Heart left ventricle (tissue), 13 donors: ENCODE data around the gene CHST1.

Experiments
- POLR2A ChIP-seq, 2 donors: fragments of 450-650 bp; IDR thresholded peaks; one replicate each; pipeline ENCODE4 v1.6.1; 2017; ENCODE audit warnings: antibody characterized with exemption in 2 of 2, mild to moderate bottlenecking in 2 of 2, moderate library complexity in 2 of 2
- TF ChIP-seq, protein P1 (sequence below), 12 donors: fragments of 200-600 bp; sonication (generic) in 4 of 12; IDR thresholded peaks; one replicate each; pipeline versions ENCODE4 v1.5.0 to v1.8.0; 2018 to 2022; ENCODE audit warnings: antibody characterized with exemption in 12 of 12, mild to moderate bottlenecking in 5 of 12
- donor health status: ischemic (EF 13 %, LVEDD 7.1; RV severe dilation, severe dysfunction).
- donor health status: DM: no; HTN: yes; CAD: no.
- donor health status: DM: no; HTN: no; CAD: no.
- donor health status: ischemic (EF 25% LVEDD 6.9; RV normal size, moderate dysfunction).
- donor health status: ischemic (EF 25% LVEDD 5.7; RV mildly dilated, moderate dysfunction).
- donor health status: ischemic (EF 35%, LVEDD 5.7; RV mildly dilated, moderate dysfunction).
- donor health status: nonischemic (EF 11% LVEDD 7.7; RV severe dilation, severe dysfunction).
- donor health status: DM: yes; HTN: yes; CAD: no.
- donor health status: PGD.
- donor health status: ischemic (EF 29% LVEDD 5.4; RV normal size, mild dysfunction).
- donor health status: nonischemic (EF 23%, LVEDD 6.1; RV moderate dilation, normal function).

DNA sequence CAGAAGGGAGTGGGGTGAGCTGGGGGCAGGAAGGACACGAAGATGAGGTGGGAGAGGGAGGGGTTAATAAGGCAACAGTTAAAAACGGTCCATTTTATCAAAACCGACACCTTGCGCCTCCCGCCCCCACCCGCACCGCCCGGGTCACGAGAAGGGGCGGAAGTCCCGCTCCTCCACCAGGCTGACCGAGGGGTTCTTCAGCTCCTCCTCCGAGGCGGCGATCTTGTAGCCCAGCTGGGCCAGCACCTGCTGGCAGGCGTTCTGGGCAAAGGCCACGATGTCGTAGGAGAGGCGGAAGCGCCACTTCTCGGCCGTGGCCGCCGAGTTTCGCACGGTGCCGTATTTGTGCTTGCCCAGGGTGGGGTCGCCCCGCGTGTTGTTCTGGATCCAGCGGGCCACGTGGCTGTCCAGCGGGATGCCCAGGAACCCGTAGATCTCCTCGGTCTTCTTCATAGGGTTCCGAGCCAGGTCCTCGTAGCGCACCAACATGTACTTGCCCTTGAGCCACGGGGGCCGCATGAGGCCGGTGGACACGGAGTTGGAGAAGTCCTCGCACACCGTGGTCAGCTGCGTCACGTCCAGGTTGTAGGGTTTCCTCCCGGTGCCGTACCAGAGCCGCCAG lies 15.8 kb downstream of the CHST1 start:
- TF ChIP-seq, protein P1, sequence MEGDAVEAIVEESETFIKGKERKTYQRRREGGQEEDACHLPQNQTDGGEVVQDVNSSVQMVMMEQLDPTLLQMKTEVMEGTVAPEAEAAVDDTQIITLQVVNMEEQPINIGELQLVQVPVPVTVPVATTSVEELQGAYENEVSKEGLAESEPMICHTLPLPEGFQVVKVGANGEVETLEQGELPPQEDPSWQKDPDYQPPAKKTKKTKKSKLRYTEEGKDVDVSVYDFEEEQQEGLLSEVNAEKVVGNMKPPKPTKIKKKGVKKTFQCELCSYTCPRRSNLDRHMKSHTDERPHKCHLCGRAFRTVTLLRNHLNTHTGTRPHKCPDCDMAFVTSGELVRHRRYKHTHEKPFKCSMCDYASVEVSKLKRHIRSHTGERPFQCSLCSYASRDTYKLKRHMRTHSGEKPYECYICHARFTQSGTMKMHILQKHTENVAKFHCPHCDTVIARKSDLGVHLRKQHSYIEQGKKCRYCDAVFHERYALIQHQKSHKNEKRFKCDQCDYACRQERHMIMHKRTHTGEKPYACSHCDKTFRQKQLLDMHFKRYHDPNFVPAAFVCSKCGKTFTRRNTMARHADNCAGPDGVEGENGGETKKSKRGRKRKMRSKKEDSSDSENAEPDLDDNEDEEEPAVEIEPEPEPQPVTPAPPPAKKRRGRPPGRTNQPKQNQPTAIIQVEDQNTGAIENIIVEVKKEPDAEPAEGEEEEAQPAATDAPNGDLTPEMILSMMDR (IDR thresholded peaks at IDR 0.05), result no peak
- no peak for TF ChIP-seq POLR2A (IDR thresholded peaks at IDR 0.05)
